ENCODE data around the gene PER1. TPM values are rescaled to one million over a fixed set of nuclear protein-coding genes. Genes with fewer than 3 reads are reported as not detected.

PER1 gene
- total RNA-seq, 4 donors from 2014 or later, result 33.6 to 95.0 (median 56.3) TPM

GRCh38 chr17:8117980-8118768 lies 34.0 kb downstream of the PER1 start, which contains the start of gene ALOXE3:
Gene ALOXE3 (minus strand): TSS chr17:8118514. CDS start chr17:8117990, 524 bp downstream.
- 0 to 2% methylated on average over 10 to 11 of the region's 33 CpGs for WGBS, 2 donors
- peak within 1 kb of the TSS; percentile 78 to 96 (median 86) for H3K27ac ChIP-seq
- DNase-seq, result no peak
- H3K27me3 ChIP-seq, result peaks cover 0 to 76% (median 0%) of the 10 kb centered on the region in 4 donors
- TF ChIP-seq CTCF (IDR thresholded peaks at IDR 0.05), result no peak
- no peak for TF ChIP-seq POLR2A (IDR thresholded peaks at IDR 0.05)
- H3K9me3 ChIP-seq, result no peaks in the 10 kb centered on the region
- peak within 1 kb of the TSS; percentile 43 to 76 (median 60) for H3K4me3 ChIP-seq
- peaks cover 43 to 57% (median 45%) of the 10 kb centered on the region in 3 donors for H3K4me1 ChIP-seq
- intact Hi-C loops (cut with DNase I), result no loop called here
- no peaks in the 10 kb centered on the region for H3K36me3 ChIP-seq

DNA sequence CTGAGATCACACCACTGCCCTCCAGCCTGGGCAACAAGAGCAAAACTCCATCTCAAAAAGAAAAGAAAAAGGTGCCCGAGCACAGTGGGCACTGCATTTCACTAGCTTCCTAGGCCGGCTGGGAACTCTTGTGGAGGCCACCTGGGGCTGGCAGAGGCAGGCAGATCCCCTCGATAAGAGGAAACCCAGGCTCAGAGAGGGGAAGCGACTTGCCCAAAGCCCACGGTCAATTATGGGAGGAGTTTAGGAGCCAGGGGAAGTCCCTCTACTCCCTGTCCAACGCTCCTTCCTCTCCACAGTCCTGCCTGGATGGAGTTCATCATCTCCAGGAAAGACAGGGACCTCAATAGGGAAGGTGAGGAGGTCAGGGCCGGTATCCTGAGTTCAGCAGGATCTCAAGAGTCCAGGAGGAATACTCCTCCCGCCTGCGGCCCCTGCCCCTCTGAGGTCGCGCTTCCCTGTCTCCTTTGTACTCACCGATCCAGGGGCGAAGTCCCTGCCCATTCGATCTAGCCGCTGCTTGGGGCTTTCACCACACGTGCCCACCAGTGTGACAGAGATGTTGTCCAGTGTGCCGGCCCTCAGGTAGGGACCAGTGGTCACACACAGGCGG lies 34.7 kb downstream of the PER1 start:
- intact Hi-C loops (cut with DNase I), result no loop called here
- Histone ChIP-seq H3K4me1 (peaks cover 36 to 50% (median 38%) of the 10 kb centered on the region in 3 donors), H3K27me3 (peaks cover 0 to 76% (median 0%) of the 10 kb centered on the region in 4 donors), H3K36me3 (no peaks in the 10 kb centered on the region), H3K4me3 (peak overlapping the region; percentile 43 to 76 (median 60)), H3K9me3 (no peaks in the 10 kb centered on the region), H3K27ac (peak overlapping the region; percentile 78 to 96 (median 86))
- TF ChIP-seq CTCF (IDR thresholded peaks at IDR 0.05) (no peak), POLR2A (IDR thresholded peaks at IDR 0.05) (no peak)
- no peak for DNase-seq
- WGBS, 2 donors, result 24% methylated on average over 3 to 11 of the region's 18 CpGs

DNA sequence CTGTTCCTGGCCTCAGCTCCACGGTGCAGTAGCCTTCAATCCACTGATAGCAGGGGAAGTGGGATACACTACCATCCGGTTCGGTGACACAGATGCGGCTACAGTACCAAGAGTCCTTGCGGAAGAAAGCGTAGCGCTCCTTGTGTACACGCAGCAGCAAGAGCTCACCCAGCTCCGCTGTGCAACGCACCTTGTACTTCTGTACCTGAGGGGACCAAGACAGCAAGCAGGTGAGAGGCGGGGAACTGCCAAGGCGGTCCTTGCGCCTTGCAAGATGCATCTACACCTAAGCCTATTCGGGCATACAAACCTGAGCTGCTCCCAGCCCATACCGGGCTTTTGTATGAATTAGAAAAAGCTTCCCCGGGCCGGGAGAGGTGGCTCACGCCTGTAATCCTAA lies 35.4 kb downstream of the PER1 start:
- H3K9me3 ChIP-seq, result no peaks in the 10 kb centered on the region
- peaks cover 29 to 43% (median 31%) of the 10 kb centered on the region in 3 donors for H3K4me1 ChIP-seq
- peaks cover 0 to 76% (median 0%) of the 10 kb centered on the region in 4 donors for H3K27me3 ChIP-seq

GRCh38 chr17:8110907-8111306 lies 41.3 kb downstream of the PER1 start:
- H3K4me1 ChIP-seq, result peaks cover 9 to 34% (median 11%) of the 10 kb centered on the region in 3 donors
- intact Hi-C loops (cut with DNase I), result loop anchor here (5.0 kb wide), 1 partner anchor 34 kb away; no protein-coding TSS in a partner anchor
- no peak for DNase-seq
- no peak overlapping the region for H3K4me3 ChIP-seq
- TF ChIP-seq CTCF (IDR thresholded peaks at IDR 0.05), result no peak
- no peaks in the 10 kb centered on the region for H3K9me3 ChIP-seq
- H3K27me3 ChIP-seq, result peaks cover 0 to 80% (median 2%) of the 10 kb centered on the region in 4 donors
- 78 to 95% methylated on average over 6 of the region's 6 CpGs for WGBS, 2 donors
- H3K36me3 ChIP-seq, result no peaks in the 10 kb centered on the region
- no peak overlapping the region for H3K27ac ChIP-seq

More for the DNA sequence above, 35.4 kb downstream of the PER1 start:
- no peaks in the 10 kb centered on the region for H3K36me3 ChIP-seq
- intact Hi-C loops (cut with DNase I), result no loop called here
- TF ChIP-seq POLR2A (IDR thresholded peaks at IDR 0.05) (no peak), CTCF (IDR thresholded peaks at IDR 0.05) (no peak)
- H3K4me3 ChIP-seq, result no peak overlapping the region
- DNase-seq, result no peak
- WGBS, 2 donors, result 40 to 75% methylated on average over 2 to 8 of the region's 18 CpGs
- no peak overlapping the region for H3K27ac ChIP-seq

GRCh38 chr17:8110456-8110804 lies 41.8 kb downstream of the PER1 start:
- intact Hi-C loops (cut with DNase I), result loop anchor here (5.0 kb wide), 1 partner anchor 33 kb away; no protein-coding TSS in a partner anchor
- peak overlapping the region in 3 of 4 donors; percentile 46 to 63 (median 50) for H3K4me3 ChIP-seq
- no peaks in the 10 kb centered on the region for H3K9me3 ChIP-seq
- no peak overlapping the region for H3K27ac ChIP-seq
- H3K27me3 ChIP-seq, result peaks cover 0 to 75% (median 2%) of the 10 kb centered on the region in 4 donors
- peak in 1 of 6 experiments; percentile 26 for TF ChIP-seq CTCF (IDR thresholded peaks at IDR 0.05)
- TF ChIP-seq POLR2A (IDR thresholded peaks at IDR 0.05), result no peak
- peaks cover 9 to 39% (median 11%) of the 10 kb centered on the region in 3 donors for H3K4me1 ChIP-seq
- WGBS, 2 donors, result 24 to 28% methylated on average over 6 to 9 of the region's 10 CpGs
- H3K36me3 ChIP-seq, result no peaks in the 10 kb centered on the region
- DNase-seq, result no peak
